ENCODE measurements around the gene LSS. TPM values are rescaled to one million over a fixed set of nuclear protein-coding genes. Genes with fewer than 3 reads are reported as not detected.
A peak's percentile ranks its signal among the peaks of the same experiment; 100 is the strongest.

LSS gene
- total and polyA plus RNA-seq, 8 donors: 15.3 to 246 (median 36.1) TPM

- H3K4me1 ChIP-seq: peaks cover 0 to 13% (median 9%) of the 10 kb centered on the region in 4 donors
- H3K9me3 ChIP-seq: no peaks in the 10 kb centered on the region
- WGBS, 5 donors: 87 to 93% (median 89%) methylated on average over 7 to 51 of the region's 51 CpGs
- no peak overlapping the region for H3K27ac ChIP-seq
- H3K4me3 ChIP-seq: no peak overlapping the region
- intact Hi-C loops (cut with DNase I; ENCODE audit: low total_unique reads): loop anchor here (10.0 kb wide), 1 partner anchor 80 kb away; the partner anchor contains the start of gene LSS
- H3K36me3 ChIP-seq: no peaks in the 10 kb centered on the region
- no peak for TF ChIP-seq POLR2A (IDR thresholded peaks at IDR 0.05)
- no peak for TF ChIP-seq POLR2AphosphoS5 (IDR thresholded peaks at IDR 0.05)
- no peak for TF ChIP-seq CTCF (IDR thresholded peaks at IDR 0.05)
- no peak for TF ChIP-seq EP300 (IDR thresholded peaks at IDR 0.05)
- no peak for DNase-seq
- peaks cover 0 to 8% (median 4%) of the 10 kb centered on the region in 3 donors for H3K27me3 ChIP-seq
Observed at GRCh38 chr21:46145159-46145839, 83.3 kb downstream of the LSS start.

GRCh38 chr21:46144464-46145070 lies 84.0 kb downstream of the LSS start:
- H3K27ac ChIP-seq: peak overlapping the region in 1 of 5 donors; percentile 83
- H3K4me3 ChIP-seq: no peak overlapping the region
- 16 to 45% (median 34%) methylated on average over 2 to 4 of the region's 4 CpGs for WGBS, 5 donors
- TF ChIP-seq POLR2AphosphoS5 (IDR thresholded peaks at IDR 0.05) (no peak), CTCF (IDR thresholded peaks at IDR 0.05) (no peak), EP300 (IDR thresholded peaks at IDR 0.05) (no peak), POLR2A (IDR thresholded peaks at IDR 0.05) (no peak)
- intact Hi-C loops (cut with DNase I; ENCODE audit: low total_unique reads): loop anchor here (10.0 kb wide), 1 partner anchor 80 kb away; the partner anchor contains the start of gene LSS
- H3K4me1 ChIP-seq: peaks cover 0 to 13% (median 9%) of the 10 kb centered on the region in 4 donors
- no peaks in the 10 kb centered on the region for H3K9me3 ChIP-seq
- no peak for DNase-seq
- peaks cover 0 to 14% (median 6%) of the 10 kb centered on the region in 3 donors for H3K27me3 ChIP-seq
- H3K36me3 ChIP-seq: no peaks in the 10 kb centered on the region

GRCh38 chr21:46142582-46143473 lies 85.7 kb downstream of the LSS start:
- Histone ChIP-seq H3K4me3 (no peak overlapping the region), H3K36me3 (no peaks in the 10 kb centered on the region), H3K9me3 (no peaks in the 10 kb centered on the region), H3K27me3 (peaks cover 0 to 30% (median 6%) of the 10 kb centered on the region in 3 donors), H3K4me1 (peaks cover 0 to 13% (median 9%) of the 10 kb centered on the region in 4 donors), H3K27ac (peak overlapping the region in 1 of 5 donors; percentile 83)
- DNase-seq: no peak
- intact Hi-C loops (cut with DNase I; ENCODE audit: low total_unique reads): loop anchor here (10.0 kb wide), 1 partner anchor 82 kb away; the partner anchor contains the start of gene LSS
- WGBS, 5 donors: 75 to 82% (median 80%) methylated on average over 21 of the region's 21 CpGs
- TF ChIP-seq EP300 (IDR thresholded peaks at IDR 0.05) (no peak), POLR2A (IDR thresholded peaks at IDR 0.05) (no peak), POLR2AphosphoS5 (IDR thresholded peaks at IDR 0.05) (no peak), CTCF (IDR thresholded peaks at IDR 0.05) (no peak)

Measured in stomach (tissue), 9 donors.